ENCODE data around the gene INSIG1. TPM values are rescaled to one million over a fixed set of nuclear protein-coding genes. Genes with fewer than 3 reads are reported as not detected.

INSIG1 gene
- total and polyA plus RNA-seq, 2 donors (not counting 3 experiments of a cell fraction or from before 2014, with no cell fraction given) = 79.3 to 102 TPM

DNA sequence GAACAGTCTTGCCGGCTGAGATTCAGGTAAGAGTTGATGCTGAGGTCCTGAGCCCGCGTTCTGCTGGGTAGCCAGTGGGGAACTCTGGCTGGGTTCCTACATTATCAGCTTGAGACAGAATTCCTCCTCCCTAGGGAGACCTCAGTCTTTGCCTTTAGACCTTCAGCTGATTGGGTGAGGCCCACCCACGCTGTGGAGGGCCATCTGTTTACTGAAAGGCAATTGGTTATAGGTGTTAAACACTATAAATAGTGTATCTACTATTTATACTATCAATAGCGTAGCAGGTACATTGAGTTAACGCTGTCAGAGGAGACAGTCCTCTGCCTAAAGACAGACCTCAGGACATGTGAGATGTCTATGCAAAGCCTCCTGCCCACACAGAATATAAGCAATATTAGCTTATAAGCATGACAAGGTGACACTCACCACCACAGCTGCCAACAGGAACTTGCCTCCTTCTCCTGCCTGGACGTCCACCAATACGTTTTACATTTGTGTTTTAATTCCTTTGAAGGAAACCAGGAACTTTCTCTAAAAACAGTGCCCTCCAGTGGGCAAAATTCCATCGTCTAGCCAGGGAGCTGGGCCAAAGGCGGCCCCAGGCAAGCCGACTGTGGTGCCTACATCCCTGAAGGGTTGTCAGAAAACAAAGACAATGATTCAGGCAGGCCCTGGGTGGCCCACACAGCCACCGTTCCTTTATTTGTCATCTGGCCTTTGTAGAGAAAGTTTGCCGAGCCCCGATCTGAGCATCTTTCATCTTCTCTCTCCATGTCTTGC lies 58.8 kb downstream of the INSIG1 start:
- CTCF ChIA-PET = interaction anchor here (0.7 to 4.7 kb wide), 17 partner anchors 9 to 443 kb away, joined by 3 to 62 read pairs (median 5); no protein-coding TSS in a partner anchor
- no peaks in the 10 kb centered on the region for H3K79me2 ChIP-seq (ENCODE audit: control insufficient read depth, insufficient read depth, low read length)
- no peak overlapping the region for H3K9ac ChIP-seq (replicated peaks; ENCODE audit: extremely low read depth, insufficient read depth, low read length)
- H2AFZ ChIP-seq (ENCODE audit: low read depth, low read length) = no peak overlapping the region
- dilution Hi-C loops (cut with MboI; ENCODE audit: extremely low pct_ligation_motif_present, low sequenced_read_pairs) (no loop called here), intact Hi-C loops (cut with micrococcal nuclease) (loop anchor here (1.0 kb wide), 2 partner anchors 428 to 443 kb away; no protein-coding TSS in a partner anchor)
- no TSS peak for BruUV-seq (replicated peaks)
- TF ChIP-seq MYC (IDR thresholded peaks at IDR 0.05; ENCODE audit: low read depth, low read length) = no peak
- TF ChIP-seq CTCF (IDR thresholded peaks at IDR 0.05; ENCODE audit: extremely low read depth in 1 of 2, insufficient read depth in 1 of 2, low read depth in 1 of 2, low read length in 2 of 2) = peak; percentile 43 to 44
- H3K9me3 ChIP-seq (replicated peaks; ENCODE audit: control insufficient read depth, insufficient read depth, low read length) = no peaks in the 10 kb centered on the region
- H3K4me2 ChIP-seq (ENCODE audit: insufficient read depth, low read length) = no peak overlapping the region
- H4K20me1 ChIP-seq (replicated peaks; ENCODE audit: control insufficient read depth, extremely low read depth, insufficient read depth, low read length) = no peaks in the 10 kb centered on the region
- DNase-seq (ENCODE audit: low read depth, low spot score) (peak; percentile 30), FAIRE-seq (no peak)
- H3K4me1 ChIP-seq (ENCODE audit: control insufficient read depth, extremely low read depth, insufficient read depth, low read length) = no peaks in the 10 kb centered on the region
- POLR2A ChIA-PET = no interaction called here
- H3K4me3 ChIP-seq (replicated peaks in 1 of 3; ENCODE audit: insufficient read depth in 1 of 3, low read depth in 1 of 3, low read length in 3 of 3) = no peak overlapping the region
- peaks cover 0 to 3% of the 10 kb centered on the region in 2 experiments for H3K27me3 ChIP-seq (ENCODE audit: control insufficient read depth in 2 of 2, insufficient read depth in 2 of 2, low read length in 2 of 2)
- no peak overlapping the region for H3K27ac ChIP-seq (ENCODE audit: insufficient read depth, low read depth, low read length)
- no peaks in the 10 kb centered on the region for H3K36me3 ChIP-seq (ENCODE audit: control insufficient read depth in 2 of 2, extremely low read depth in 1 of 2, insufficient read depth in 2 of 2, low read length in 2 of 2)
- H3K9me1 ChIP-seq (replicated peaks; ENCODE audit: control insufficient read depth, extremely low read depth, insufficient read depth, low read length) = no peaks in the 10 kb centered on the region

DNA sequence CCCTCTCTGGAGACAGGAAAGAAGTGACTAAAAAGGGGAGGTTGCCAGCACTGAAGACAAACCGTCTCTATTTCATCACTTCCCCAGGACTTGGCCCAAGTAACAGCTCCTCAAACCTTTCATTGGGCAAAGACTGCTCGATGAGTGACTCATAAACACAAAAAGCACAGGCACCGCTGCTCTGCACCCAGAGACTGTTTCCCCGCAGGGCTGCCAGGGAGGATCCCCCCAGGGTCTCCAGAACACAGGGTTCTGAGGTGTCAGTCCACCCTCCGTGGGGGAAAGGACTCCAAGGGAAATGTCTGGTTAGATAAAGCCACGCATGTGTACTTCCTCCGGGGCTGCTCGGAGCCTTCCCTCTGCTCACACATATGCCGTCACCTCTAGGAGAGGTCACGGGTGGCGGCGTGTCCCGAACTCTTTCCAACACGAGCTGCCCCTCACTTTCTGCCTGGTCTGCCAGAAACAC lies 59.9 kb downstream of the INSIG1 start:
- TF ChIP-seq FOS (IDR thresholded peaks at IDR 0.05; ENCODE audit: borderline replicate concordance, insufficient read depth, low read length) (no peak), JUN (IDR thresholded peaks at IDR 0.05; ENCODE audit: borderline replicate concordance, insufficient read depth, insufficient read length, low read depth) (no peak), EZH2 (IDR thresholded peaks at IDR 0.05; ENCODE audit: borderline replicate concordance, low read depth, low read length, severe bottlenecking) (no peak), GATA2 (IDR thresholded peaks at IDR 0.05; ENCODE audit: insufficient read depth, insufficient read length, low read depth, low read length) (no peak), MAX (IDR thresholded peaks at IDR 0.05; ENCODE audit: insufficient read depth, insufficient read length) (no peak), MYC (IDR thresholded peaks at IDR 0.05; ENCODE audit: low read depth, low read length) (no peak), CTCF (IDR thresholded peaks at IDR 0.05; ENCODE audit: extremely low read depth in 1 of 2, insufficient read depth in 1 of 2, low read depth in 1 of 2, low read length in 2 of 2) (no peak), POLR2A (IDR thresholded peaks at IDR 0.05; ENCODE audit: low read depth, low read length) (no peak), POLR2AphosphoS5 (IDR thresholded peaks at IDR 0.05; ENCODE audit: insufficient read depth, low read depth, low read length) (no peak)
- Histone ChIP-seq H3K36me3 (ENCODE audit: control insufficient read depth in 2 of 2, extremely low read depth in 1 of 2, insufficient read depth in 2 of 2, low read length in 2 of 2) (no peaks in the 10 kb centered on the region), H2AFZ (ENCODE audit: low read depth, low read length) (no peak overlapping the region), H3K4me3 (replicated peaks in 1 of 3; ENCODE audit: insufficient read depth in 1 of 3, low read depth in 1 of 3, low read length in 3 of 3) (no peak overlapping the region), H3K9ac (replicated peaks; ENCODE audit: extremely low read depth, insufficient read depth, low read length) (no peak overlapping the region), H3K79me2 (ENCODE audit: control insufficient read depth, insufficient read depth, low read length) (no peaks in the 10 kb centered on the region), H3K9me3 (replicated peaks; ENCODE audit: control insufficient read depth, insufficient read depth, low read length) (no peaks in the 10 kb centered on the region), H3K9me1 (replicated peaks; ENCODE audit: control insufficient read depth, extremely low read depth, insufficient read depth, low read length) (no peaks in the 10 kb centered on the region), H3K4me2 (ENCODE audit: insufficient read depth, low read length) (no peak overlapping the region), H3K27ac (ENCODE audit: insufficient read depth, low read depth, low read length) (no peak overlapping the region), H4K20me1 (replicated peaks; ENCODE audit: control insufficient read depth, extremely low read depth, insufficient read depth, low read length) (no peaks in the 10 kb centered on the region), H3K4me1 (ENCODE audit: control insufficient read depth, extremely low read depth, insufficient read depth, low read length) (no peaks in the 10 kb centered on the region), H3K27me3 (ENCODE audit: control insufficient read depth in 2 of 2, insufficient read depth in 2 of 2, low read length in 2 of 2) (peaks cover 0 to 5% of the 10 kb centered on the region in 2 experiments)
- no TSS peak for BruUV-seq (replicated peaks)
- no peak for DNase-seq (ENCODE audit: low read depth, low spot score)
- no peak for FAIRE-seq
- intact Hi-C loops (cut with micrococcal nuclease) (no loop called here), dilution Hi-C loops (cut with MboI; ENCODE audit: extremely low pct_ligation_motif_present, low sequenced_read_pairs) (no loop called here)
- ChIA-PET CTCF (interaction anchor here (1.0 to 4.7 kb wide), 11 partner anchors 12 to 444 kb away, joined by 3 to 62 read pairs (median 8); no protein-coding TSS in a partner anchor), POLR2A (no interaction called here)
